Esophagus muscularis mucosa (tissue), 3 donors: ENCODE data around the gene SH2D6.

Experiments
- CTCF ChIP-seq, 3 experiments: fragments of 200-600 bp in 2 of 3; fragments of 450-650 bp in 1 of 3; sonication (generic) in 2 of 3; IDR thresholded peaks; one replicate each; pipeline ENCODE4 v1.5.1; 2017 to 2019; ENCODE audit warnings: antibody characterized with exemption in 3 of 3, mild to moderate bottlenecking in 2 of 3, moderate library complexity in 1 of 3
- POLR2A ChIP-seq: fragments of 450-650 bp; IDR thresholded peaks from one replicate; pipeline ENCODE4 v1.6.1; 2017; ENCODE audit warnings: antibody characterized with exemption, moderate library complexity, mild to moderate bottlenecking, low read depth
- POLR2AphosphoS5 ChIP-seq, 2 donors: sonication (generic); formaldehyde crosslinking; IDR thresholded peaks; one replicate each; pipeline ENCODE4 v1.6.1; 2017; ENCODE audit warnings: antibody characterized with exemption in 2 of 2

- TF ChIP-seq CTCF (IDR thresholded peaks at IDR 0.05) (no peak), POLR2A (no peak), POLR2AphosphoS5 (IDR thresholded peaks at IDR 0.05) (peak; percentile 84 to 92)
Observed at GRCh38 chr2:85433511-85434089, 15.1 kb downstream of the SH2D6 start.
